GM12874 (cell line): Measurements from ENCODE around the gene NT5C2.

Experiments
- TF ChIP-seq, protein P1 (sequence below): IDR thresholded peaks from 2 replicates; pipeline ENCODE4 v1.5.1; 2011; ENCODE audit warnings: low read depth, mild to moderate bottlenecking, control low read depth, low read length, moderate library complexity; ENCODE audit not compliant: insufficient read depth

NT5C2 gene

DNA sequence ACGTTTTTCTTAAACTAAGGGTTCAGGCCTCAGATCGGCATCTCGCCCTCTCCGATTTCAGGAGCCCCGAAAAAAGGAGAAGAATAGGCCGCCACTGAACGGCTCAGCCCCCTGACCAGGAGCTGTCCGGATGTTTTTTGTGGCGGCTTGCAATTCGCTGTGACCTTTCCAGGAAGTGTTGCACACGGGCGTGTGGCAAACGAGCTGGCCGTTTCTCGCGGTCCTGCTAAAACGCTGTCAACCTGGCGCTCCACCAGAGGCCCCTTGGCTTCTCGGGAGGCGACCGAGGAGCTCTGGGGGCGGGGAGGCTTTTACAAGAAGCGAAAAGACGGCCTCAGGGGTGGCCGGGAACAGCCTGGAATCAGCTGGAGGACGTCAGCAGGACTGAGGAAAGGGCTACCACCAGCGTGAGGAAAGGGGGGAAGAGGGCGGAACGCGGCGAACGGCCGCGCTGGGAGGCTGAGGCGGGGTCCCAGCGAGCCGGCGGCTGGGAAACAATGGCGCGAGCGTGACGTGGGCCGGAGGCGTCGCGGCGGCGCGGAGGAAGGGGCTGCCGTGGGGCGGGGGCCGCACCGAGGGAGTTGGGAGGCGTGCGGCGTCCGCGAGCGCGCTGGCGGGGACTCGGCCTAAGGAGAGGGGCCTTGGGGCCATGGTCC, 493 bp downstream of the NT5C2 start:
- TF ChIP-seq, protein P1, sequence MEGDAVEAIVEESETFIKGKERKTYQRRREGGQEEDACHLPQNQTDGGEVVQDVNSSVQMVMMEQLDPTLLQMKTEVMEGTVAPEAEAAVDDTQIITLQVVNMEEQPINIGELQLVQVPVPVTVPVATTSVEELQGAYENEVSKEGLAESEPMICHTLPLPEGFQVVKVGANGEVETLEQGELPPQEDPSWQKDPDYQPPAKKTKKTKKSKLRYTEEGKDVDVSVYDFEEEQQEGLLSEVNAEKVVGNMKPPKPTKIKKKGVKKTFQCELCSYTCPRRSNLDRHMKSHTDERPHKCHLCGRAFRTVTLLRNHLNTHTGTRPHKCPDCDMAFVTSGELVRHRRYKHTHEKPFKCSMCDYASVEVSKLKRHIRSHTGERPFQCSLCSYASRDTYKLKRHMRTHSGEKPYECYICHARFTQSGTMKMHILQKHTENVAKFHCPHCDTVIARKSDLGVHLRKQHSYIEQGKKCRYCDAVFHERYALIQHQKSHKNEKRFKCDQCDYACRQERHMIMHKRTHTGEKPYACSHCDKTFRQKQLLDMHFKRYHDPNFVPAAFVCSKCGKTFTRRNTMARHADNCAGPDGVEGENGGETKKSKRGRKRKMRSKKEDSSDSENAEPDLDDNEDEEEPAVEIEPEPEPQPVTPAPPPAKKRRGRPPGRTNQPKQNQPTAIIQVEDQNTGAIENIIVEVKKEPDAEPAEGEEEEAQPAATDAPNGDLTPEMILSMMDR, result no peak

DNA sequence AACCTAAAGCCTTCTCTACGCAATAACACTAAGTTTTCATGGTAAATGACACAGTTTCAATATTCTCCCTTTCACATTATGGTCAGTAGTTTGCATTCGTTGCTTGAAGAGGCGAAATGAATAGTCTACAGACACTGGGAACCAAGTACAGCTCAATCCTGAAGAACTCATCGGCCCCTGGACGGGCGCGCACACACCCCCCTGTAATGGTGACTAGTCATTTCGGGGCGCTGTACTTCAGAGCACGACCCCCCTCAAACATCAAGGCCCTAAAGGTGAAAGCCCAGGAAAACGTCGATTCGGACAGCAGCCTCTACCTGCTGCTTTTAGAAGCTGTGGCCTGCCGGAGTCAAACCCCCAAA, 1.0 kb downstream of the NT5C2 start:
- TF ChIP-seq, protein P1, result no peak

- TF ChIP-seq, protein P1, result no peak
Measured at GRCh38 chr10:103188853-103189252, 4.2 kb downstream of the NT5C2 start.

DNA sequence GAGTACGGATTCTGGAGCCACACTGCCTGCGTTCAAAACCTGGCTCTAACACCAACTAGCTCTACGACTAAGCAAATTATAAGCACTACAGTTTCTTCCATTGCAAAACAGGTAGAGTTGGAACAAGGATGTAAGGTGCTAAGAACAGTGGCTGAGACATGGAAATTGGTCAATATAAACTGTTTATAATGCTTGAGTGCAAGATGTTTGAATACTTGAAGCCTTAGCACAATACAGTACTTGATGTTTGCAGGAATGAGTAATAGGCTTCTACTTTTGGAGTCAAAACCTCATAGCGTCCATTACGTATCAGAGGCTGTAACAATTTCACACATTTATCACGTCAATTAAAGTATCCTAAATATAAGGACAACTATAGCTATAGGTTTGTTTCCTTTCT, 6.9 kb downstream of the NT5C2 start:
- TF ChIP-seq, protein P1, result no peak

GRCh38 chr10:103184615-103185014, 8.5 kb downstream of the NT5C2 start:
- TF ChIP-seq, protein P1, result no peak

DNA sequence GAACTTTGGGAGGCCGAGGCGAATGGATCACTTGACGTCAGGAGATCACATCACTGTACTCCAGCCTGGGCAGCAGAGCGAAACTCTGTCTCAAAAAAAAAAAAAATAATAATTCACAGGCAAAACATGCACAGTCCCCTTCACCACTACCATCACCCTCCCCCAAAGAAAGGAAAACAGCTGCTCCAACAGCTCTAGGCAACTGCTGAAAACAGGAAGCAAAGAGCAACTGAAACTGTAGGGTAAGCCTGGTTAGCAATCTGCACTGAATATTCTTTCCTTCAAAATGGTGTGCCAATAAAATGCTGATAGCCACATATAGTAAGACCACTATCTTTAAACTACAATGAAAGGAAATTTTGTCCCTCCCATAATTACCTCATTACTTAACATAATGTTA, 11.8 kb downstream of the NT5C2 start:
- TF ChIP-seq, protein P1, result no peak

DNA sequence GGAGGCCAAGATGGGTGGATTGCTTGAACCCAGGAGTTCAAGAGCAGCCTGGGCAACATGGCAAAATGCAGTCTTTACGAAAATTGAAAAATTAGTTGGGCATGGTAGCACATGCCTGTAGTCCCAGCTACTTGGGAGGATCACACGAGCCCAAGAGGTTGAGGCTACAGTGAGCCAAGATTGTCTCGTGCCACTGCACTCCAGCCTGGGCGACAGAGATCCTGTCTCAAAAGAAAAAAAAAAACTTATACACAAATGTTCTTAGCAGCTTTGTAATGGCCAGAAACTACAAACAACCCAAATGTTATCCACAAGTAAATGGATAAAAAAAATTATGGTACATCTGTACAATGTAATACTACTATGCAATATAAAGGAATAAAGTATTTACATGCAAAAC, 12.6 kb downstream of the NT5C2 start:
- TF ChIP-seq, protein P1, result no peak

GRCh38 chr10:103177123-103177522, 15.9 kb downstream of the NT5C2 start:
- TF ChIP-seq, protein P1, result no peak
